Measurements from ENCODE around the gene PDE9A.
"Not testable (repeated sequence)": the region's sequence is repeated elsewhere in the genome, so short reads cannot be mapped to it uniquely, and the experiment has no call there.

The PDE9A gene

GRCh38 chr21:42624936-42625335 lies 28.5 kb upstream of the PDE9A start:
- DNase-seq = no peak

GRCh38 chr21:42626171-42626570 lies 27.2 kb upstream of the PDE9A start:
- no peak for DNase-seq

- no peak for DNase-seq
Observed at GRCh38 chr21:42627527-42628289, 25.7 kb upstream of the PDE9A start.

GRCh38 chr21:42628466-42629061 lies 24.9 kb upstream of the PDE9A start:
- not testable (repeated sequence) for DNase-seq

GRCh38 chr21:42629933-42630589 lies 23.4 kb upstream of the PDE9A start:
- DNase-seq = no peak

- DNase-seq = no peak
Observed at GRCh38 chr21:42630626-42631025, 22.8 kb upstream of the PDE9A start.

GRCh38 chr21:42631142-42631541 lies 22.3 kb upstream of the PDE9A start:
- DNase-seq = no peak

GRCh38 chr21:42632336-42632751 lies 21.1 kb upstream of the PDE9A start:
- DNase-seq = no peak

- DNase-seq = no peak
Observed at GRCh38 chr21:42632771-42633690, 20.4 kb upstream of the PDE9A start.

GRCh38 chr21:42633858-42634257 lies 19.6 kb upstream of the PDE9A start:
- no peak for DNase-seq

GRCh38 chr21:42635848-42636519 lies 17.4 kb upstream of the PDE9A start:
- no peak for DNase-seq

GRCh38 chr21:42636520-42637266 lies 16.7 kb upstream of the PDE9A start:
- no peak for DNase-seq

GRCh38 chr21:42637267-42638041 lies 16.0 kb upstream of the PDE9A start:
- DNase-seq = no peak

GRCh38 chr21:42638266-42638863 lies 15.1 kb upstream of the PDE9A start:
- no peak for DNase-seq

GRCh38 chr21:42639646-42640152 lies 13.7 kb upstream of the PDE9A start:
- DNase-seq = no peak

- no peak for DNase-seq
Observed at GRCh38 chr21:42640486-42640885, 12.9 kb upstream of the PDE9A start.

GRCh38 chr21:42641311-42642218 lies 11.9 kb upstream of the PDE9A start:
- no peak for DNase-seq

GRCh38 chr21:42642219-42642745 lies 11.1 kb upstream of the PDE9A start:
- DNase-seq = no peak

All from NCI-H1417 treated with DMSO at 0.1 percent for 48 hours (cell line).